Raji (cell line): ENCODE measurements around the gene GTF2F1.

ENCODE experiments used
- POLR2A ChIP-seq: IDR thresholded peaks from 2 replicates; pipeline ENCODE4 v1.6.1; 2011; ENCODE audit warnings: low read depth, low read length, control low read depth; ENCODE audit not compliant: insufficient read depth

GTF2F1 gene

GRCh38 chr19:6343462-6343861, 49.5 kb downstream of the GTF2F1 start:
- no peak for TF ChIP-seq POLR2A

DNA sequence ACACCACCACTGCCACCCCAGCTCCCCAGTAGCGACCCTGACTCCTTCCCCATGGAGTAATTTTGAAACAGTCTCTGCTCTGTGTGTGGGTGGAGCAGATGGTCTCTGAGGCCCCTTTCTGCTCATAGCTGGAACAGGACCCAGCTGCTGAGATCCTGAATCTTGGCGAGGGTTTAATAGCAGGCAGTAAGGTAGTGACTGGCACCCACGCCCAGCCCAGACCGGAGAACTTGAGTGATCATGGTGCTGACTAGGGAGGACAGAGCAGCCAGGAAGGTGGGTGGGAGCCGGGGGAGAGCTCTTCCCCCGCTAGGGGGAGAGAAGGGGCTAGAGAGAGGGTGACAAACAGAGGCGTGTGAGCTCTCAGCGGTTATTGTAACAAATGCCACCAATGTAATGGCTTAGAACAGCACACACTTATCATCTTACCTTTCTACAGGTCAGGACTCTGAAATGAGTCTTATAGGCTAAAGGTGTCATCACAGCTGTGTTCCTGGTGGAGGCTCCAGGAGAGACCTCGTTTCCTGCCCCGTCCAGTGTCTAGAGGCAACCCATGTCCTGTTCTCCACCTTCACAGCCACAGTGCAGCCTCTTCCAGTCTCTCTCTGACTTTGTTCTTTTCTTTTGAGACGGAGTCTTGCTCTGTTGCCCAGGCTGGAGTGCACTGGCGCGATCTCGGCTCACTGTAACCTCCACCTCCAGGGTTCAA, 52.3 kb downstream of the GTF2F1 start:
- no peak for TF ChIP-seq POLR2A

DNA sequence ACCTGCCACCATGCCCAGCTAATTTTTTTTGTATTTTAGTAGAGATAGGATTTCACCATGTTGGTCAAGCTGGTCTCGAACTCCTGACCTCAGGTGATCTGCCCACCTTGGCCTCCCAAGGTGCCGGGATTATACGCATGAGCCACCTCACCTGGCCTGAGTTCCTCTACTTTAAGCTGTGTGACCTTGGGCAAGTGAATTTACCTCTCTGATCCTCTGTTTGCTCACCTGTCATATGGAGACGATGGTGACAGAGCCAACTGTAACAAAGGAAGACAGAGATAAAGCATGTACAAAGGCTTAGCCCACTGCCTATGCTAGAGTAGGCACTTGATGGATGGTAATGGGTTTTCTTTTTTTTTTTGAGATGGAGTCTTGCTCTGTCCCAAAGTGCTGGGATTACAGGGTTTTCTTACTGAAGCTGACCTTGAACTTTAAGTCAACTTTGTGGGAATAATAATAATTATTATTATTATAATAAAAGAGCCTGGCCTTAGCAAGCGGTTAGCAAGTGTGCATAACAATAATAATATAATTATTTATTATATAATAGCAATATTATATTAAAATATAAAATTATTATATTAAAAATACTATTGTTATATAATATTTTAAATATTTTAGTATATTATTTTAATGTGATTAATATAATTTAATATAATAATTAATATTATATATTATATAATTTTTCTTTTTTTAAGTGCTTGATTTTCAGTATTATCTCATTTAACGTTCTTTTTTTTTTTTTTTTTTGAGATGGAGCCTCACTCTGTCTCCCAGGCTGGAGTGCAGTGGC, 58.3 kb downstream of the GTF2F1 start:
- TF ChIP-seq POLR2A: no peak

DNA sequence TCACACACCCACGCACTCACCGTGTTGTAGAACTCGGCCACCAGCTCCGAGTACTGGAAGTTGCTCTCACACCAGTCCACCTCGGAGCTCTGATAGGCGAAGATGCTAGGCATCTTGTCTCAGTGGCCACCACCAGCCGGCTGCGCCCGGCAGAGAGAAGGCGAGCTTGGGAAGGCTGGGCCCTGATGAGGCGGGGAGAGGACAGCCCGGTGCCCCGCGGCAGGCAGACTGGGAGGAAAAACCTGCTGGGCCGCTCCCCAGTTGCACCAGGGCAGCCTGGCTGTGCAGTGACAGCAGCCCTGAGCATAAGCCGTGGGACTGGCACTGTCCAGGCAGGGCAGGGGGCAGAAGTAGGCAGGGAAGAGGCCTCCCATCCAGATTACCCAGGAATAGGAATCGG, 59.5 kb downstream of the GTF2F1 start, which contains the start of gene ACER1:
ACER1 (minus strand) TSS at position 174 of the 400 bp plus-strand sequence; CDS start at position 113, 61 bp downstream.
- no peak for TF ChIP-seq POLR2A
